Liver (tissue), 9 donors: Measurements from ENCODE around the gene VIPR2. TPM values are rescaled to one million over a fixed set of nuclear protein-coding genes. Genes with fewer than 3 reads are reported as not detected.

Experiments
- DNase-seq: peaks from one replicate; pipeline ENCODE4 v3.0.0-alpha.2; 2017; ENCODE audit warnings: low spot score
- H3K27ac ChIP-seq, 2 donors: one replicate each; pipeline ENCODE4 v1.7.0; 2013; ENCODE audit warnings: inconsistent platforms in 2 of 2, low read length in 2 of 2, control low read depth in 1 of 2, low read depth in 1 of 2, mild to moderate bottlenecking in 1 of 2
- H3K27me3 ChIP-seq, 4 donors: one replicate each; pipeline versions ENCODE4 v1.6.1 to v1.7.0; 2013; ENCODE audit warnings: low read length in 3 of 4, inconsistent platforms in 1 of 4, mild to moderate bottlenecking in 1 of 4, moderate library complexity in 1 of 4; ENCODE audit not compliant: control insufficient read depth in 4 of 4, insufficient read depth in 4 of 4
- H3K36me3 ChIP-seq, 4 donors: one replicate each; pipeline versions ENCODE4 v1.6.1 to v1.7.0; 2013; ENCODE audit warnings: low read length in 3 of 4, mild to moderate bottlenecking in 3 of 4, low read depth in 1 of 4, moderate library complexity in 1 of 4; ENCODE audit not compliant: control insufficient read depth in 4 of 4, insufficient read depth in 3 of 4
- H3K4me1 ChIP-seq, 4 donors: one replicate each; pipeline versions ENCODE4 v1.6.1 to v1.7.0; 2013; ENCODE audit warnings: low read length in 3 of 4, mild to moderate bottlenecking in 3 of 4, moderate library complexity in 1 of 4; ENCODE audit not compliant: control insufficient read depth in 4 of 4, insufficient read depth in 4 of 4
- H3K4me3 ChIP-seq, 3 donors: one replicate each; pipeline versions ENCODE4 v1.6.1 to v1.7.0; 2013; ENCODE audit warnings: low read length in 3 of 3, control low read depth in 1 of 3, low read depth in 1 of 3, mild to moderate bottlenecking in 1 of 3
- H3K9ac ChIP-seq, 2 donors: one replicate each; pipeline ENCODE4 v1.7.0; 2013; ENCODE audit warnings: low read length in 2 of 2, mild to moderate bottlenecking in 2 of 2, moderate library complexity in 2 of 2, control low read depth in 1 of 2, low read depth in 1 of 2
- H3K9me3 ChIP-seq, 4 donors: one replicate each; pipeline versions ENCODE4 v1.6.1 to v1.7.0; 2013; ENCODE audit warnings: low read length in 3 of 4; ENCODE audit not compliant: control insufficient read depth in 4 of 4
- ATF3 ChIP-seq: IDR thresholded peaks from 2 replicates; pipeline ENCODE4 v1.6.1; 2016; ENCODE audit warnings: antibody characterized with exemption
- CTCF ChIP-seq: fragments of 150-350 bp; IDR thresholded peaks from 2 replicates; pipeline ENCODE4 v1.5.1; 2017; ENCODE audit warnings: improper control_type of control experiment, low read depth, low read length; ENCODE audit not compliant: missing input control
- EGR1 ChIP-seq, 2 donors: IDR thresholded peaks; 2 replicates each; pipeline ENCODE4 v1.6.1; 2016 to 2018; ENCODE audit warnings: antibody characterized with exemption in 2 of 2, low read depth in 2 of 2
- FOXA1 ChIP-seq: IDR thresholded peaks from 2 replicates; pipeline ENCODE4 v1.6.1; 2016; ENCODE audit warnings: antibody characterized with exemption
- FOXA2 ChIP-seq: IDR thresholded peaks from 2 replicates; pipeline ENCODE4 v1.6.1; 2016; ENCODE audit warnings: antibody characterized with exemption
- GABPA ChIP-seq, 2 donors: IDR thresholded peaks in 1 of 2; conservative IDR thresholded peaks in 1 of 2; 2 replicates each; pipeline ENCODE4 v1.6.1; 2016; ENCODE audit warnings: antibody characterized with exemption in 2 of 2, mild to moderate bottlenecking in 1 of 2, moderate library complexity in 1 of 2
- HNF4A ChIP-seq, 2 donors: conservative IDR thresholded peaks; 2 replicates each; pipeline ENCODE4 v1.6.1; 2016; ENCODE audit warnings: antibody characterized with exemption in 2 of 2, mild to moderate bottlenecking in 2 of 2
- HNF4G ChIP-seq: IDR thresholded peaks from 2 replicates; pipeline ENCODE4 v1.6.1; 2016; ENCODE audit warnings: antibody characterized with exemption
- JUND ChIP-seq, 2 donors: IDR thresholded peaks; 2 replicates each; pipeline ENCODE4 v1.6.1; 2016; ENCODE audit warnings: antibody characterized with exemption in 2 of 2
- MAX ChIP-seq: IDR thresholded peaks from 2 replicates; pipeline ENCODE4 v1.6.1; 2016; ENCODE audit warnings: antibody characterized with exemption
- NR2F2 ChIP-seq: IDR thresholded peaks from 2 replicates; pipeline ENCODE4 v1.6.1; 2016; ENCODE audit warnings: antibody characterized with exemption
- RAD21 ChIP-seq, 2 donors: IDR thresholded peaks; 2 replicates each; pipeline ENCODE4 v1.6.1; 2016; ENCODE audit warnings: antibody characterized with exemption in 2 of 2, mild to moderate bottlenecking in 2 of 2
- REST ChIP-seq: IDR thresholded peaks from 2 replicates; pipeline ENCODE4 v1.6.1; 2016; ENCODE audit warnings: antibody characterized with exemption, mild to moderate bottlenecking
- RXRA ChIP-seq, 2 donors: IDR thresholded peaks; 2 replicates each; pipeline ENCODE4 v1.6.1; 2017 to 2018; ENCODE audit warnings: antibody characterized with exemption in 2 of 2, mild to moderate bottlenecking in 1 of 2
- SP1 ChIP-seq: IDR thresholded peaks from 2 replicates; pipeline ENCODE4 v1.6.1; 2018; ENCODE audit warnings: antibody characterized with exemption, mild to moderate bottlenecking
- TAF1 ChIP-seq: conservative IDR thresholded peaks from 2 replicates; pipeline ENCODE4 v1.6.1; 2016; ENCODE audit warnings: antibody characterized with exemption, mild to moderate bottlenecking
- YY1 ChIP-seq: IDR thresholded peaks from 2 replicates; pipeline ENCODE4 v1.6.1; 2016; ENCODE audit warnings: antibody characterized with exemption, mild to moderate bottlenecking
- WGBS: extraction: QIAGEN DNeasy Blood & Tissue Kit; methylation state at CpG from one replicate; pipeline ENCODE4 v1.1.7; 2013; 5-methylcytosine and 5-hydroxymethylcytosine counted together
- polyA plus RNA-seq, 2 donors: library from polyadenylated mRNA; stranded (reverse) in 1 of 2; unstranded in 1 of 2; fragments of 200-250 nt in 1 of 2; fragments of >200 nt in 1 of 2; fragmentation: Nextera tagmentation in 1 of 2; extraction: Ambion mirVana in 1 of 2; gene quantifications; one replicate each; pipeline versions ENCODE4 v1.2.1 to v1.2.3, GENCODE V29; 2013 to 2015
- total RNA-seq, 2 donors: library from RNA; depleted of rRNA; stranded (reverse); fragments of >200 nt; gene quantifications; one replicate each; pipeline ENCODE4 v1.2.3, GENCODE V29; 2014
- donor health status: healthy.
- donor health status: healthy.
- donor health status: healthy.
- donor health status: healthy.
- donor health status: healthy.

The VIPR2 gene
- total and polyA plus RNA-seq, 4 donors, result 0.05 to 0.17 (median 0.10) TPM; not detected in 1

GRCh38 chr7:159109653-159110035 is 35.0 kb downstream of the VIPR2 start:
- Histone ChIP-seq H3K36me3 (no peaks in the 10 kb centered on the region), H3K4me1 (no peaks in the 10 kb centered on the region), H3K9ac (no peak overlapping the region), H3K27me3 (peaks cover 0 to 4% (median 0%) of the 10 kb centered on the region in 4 donors), H3K27ac (no peak overlapping the region), H3K9me3 (no peaks in the 10 kb centered on the region), H3K4me3 (no peak overlapping the region)
- TF ChIP-seq REST (no peak), NR2F2 (no peak), JUND (IDR thresholded peaks at IDR 0.05) (no peak), TAF1 (no peak), HNF4G (no peak), YY1 (no peak), ATF3 (no peak), HNF4A (conservative IDR thresholded peaks at IDR 0.05) (no peak), FOXA2 (no peak), RAD21 (IDR thresholded peaks at IDR 0.05) (no peak), SP1 (no peak), GABPA (IDR thresholded peaks at IDR 0.05 in 1 of 2, conservative IDR thresholded peaks at IDR 0.05 in 1 of 2) (no peak), MAX (no peak), CTCF (no peak), RXRA (IDR thresholded peaks at IDR 0.05) (no peak), EGR1 (IDR thresholded peaks at IDR 0.05; ENCODE audit: low read depth in 2 of 2) (no peak)
- DNase-seq, result no peak
- 70% methylated on average over 10 of the region's 10 CpGs for WGBS

GRCh38 chr7:159108941-159109652 is 35.6 kb downstream of the VIPR2 start:
- Histone ChIP-seq H3K9me3 (no peaks in the 10 kb centered on the region), H3K4me1 (no peaks in the 10 kb centered on the region), H3K27ac (no peak overlapping the region), H3K27me3 (peaks cover 0 to 4% (median 0%) of the 10 kb centered on the region in 4 donors), H3K4me3 (no peak overlapping the region), H3K36me3 (no peaks in the 10 kb centered on the region), H3K9ac (no peak overlapping the region)
- no peak for DNase-seq
- WGBS, result 51% methylated on average over 9 of the region's 9 CpGs
- TF ChIP-seq JUND (IDR thresholded peaks at IDR 0.05), result no peak
- TF ChIP-seq FOXA2, result no peak
- no peak for TF ChIP-seq RXRA (IDR thresholded peaks at IDR 0.05)
- no peak for TF ChIP-seq HNF4G
- TF ChIP-seq MAX, result no peak
- TF ChIP-seq SP1, result no peak
- no peak for TF ChIP-seq ATF3
- no peak for TF ChIP-seq FOXA1
- no peak for TF ChIP-seq EGR1 (IDR thresholded peaks at IDR 0.05; ENCODE audit: low read depth in 2 of 2)
- no peak for TF ChIP-seq YY1
- TF ChIP-seq NR2F2, result no peak
- TF ChIP-seq RAD21 (IDR thresholded peaks at IDR 0.05), result no peak
